Fibroblast of gingiva (primary cell): ENCODE measurements around the gene MASP1.
A peak's percentile ranks its signal among the peaks of the same experiment; 100 is the strongest.
"Not testable (repeated sequence)": the region's sequence is repeated elsewhere in the genome, so short reads cannot be mapped to it uniquely, and the experiment has no call there.

Experiments used
- DNase-seq: peaks from one replicate; pipeline ENCODE4 v3.0.0-alpha.2; 2011; ENCODE audit warnings: low read depth

MASP1 gene

GRCh38 chr3:187227658-187228258, 63.8 kb downstream of the MASP1 start:
- DNase-seq: peak; percentile 65

DNA sequence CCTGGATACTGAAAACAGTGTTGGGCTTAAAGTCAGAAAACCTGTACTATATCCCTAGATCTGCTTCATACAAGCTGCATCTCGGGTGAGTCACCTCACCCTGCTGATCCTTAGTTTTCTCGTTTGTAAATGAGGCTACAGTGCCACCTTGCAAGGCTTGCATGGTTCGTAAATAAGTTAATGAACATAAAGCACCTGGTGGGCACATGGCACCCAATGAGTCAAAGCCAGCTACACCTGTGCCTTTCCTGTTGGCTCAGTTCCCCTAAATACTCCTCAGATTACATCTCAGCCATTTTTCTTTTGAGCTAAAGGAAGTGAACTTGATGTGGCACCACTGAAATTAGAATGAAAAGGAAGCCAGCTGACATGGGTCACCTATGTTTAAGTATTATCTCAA, 67.7 kb downstream of the MASP1 start:
- no peak for DNase-seq

GRCh38 chr3:187222801-187223200, 68.7 kb downstream of the MASP1 start:
- DNase-seq: no peak

- no peak for DNase-seq
Observed at GRCh38 chr3:187215460-187215859, 76.1 kb downstream of the MASP1 start.

DNA sequence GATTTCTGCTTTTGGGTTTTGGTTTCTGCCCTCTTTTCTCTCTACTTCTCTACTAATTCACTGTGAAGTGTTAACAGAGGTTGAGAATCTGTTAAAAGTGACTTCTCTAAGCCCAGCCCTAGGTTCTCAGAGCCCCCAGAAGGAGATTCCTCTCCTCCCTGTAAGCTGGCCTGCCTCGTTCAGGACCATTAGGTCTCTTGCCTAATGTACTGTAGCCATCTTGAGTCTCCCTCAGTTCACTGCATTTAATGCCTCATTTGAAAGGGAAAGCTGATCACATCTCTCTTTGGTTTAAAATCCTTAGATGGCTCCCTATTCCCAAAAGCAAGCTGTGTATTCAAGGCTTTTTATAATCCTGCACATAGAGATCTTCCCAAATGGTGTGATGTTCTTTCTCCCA, 77.9 kb downstream of the MASP1 start:
- DNase-seq: no peak

- no peak for DNase-seq
Observed at GRCh38 chr3:187212705-187213104, 78.8 kb downstream of the MASP1 start.

GRCh38 chr3:187212196-187212545, 79.4 kb downstream of the MASP1 start:
- DNase-seq: no peak

GRCh38 chr3:187211532-187212195, 79.9 kb downstream of the MASP1 start:
- peak; percentile 30 for DNase-seq

- peak; percentile 87 for DNase-seq
Observed at GRCh38 chr3:187210545-187211327, 80.8 kb downstream of the MASP1 start.

DNA sequence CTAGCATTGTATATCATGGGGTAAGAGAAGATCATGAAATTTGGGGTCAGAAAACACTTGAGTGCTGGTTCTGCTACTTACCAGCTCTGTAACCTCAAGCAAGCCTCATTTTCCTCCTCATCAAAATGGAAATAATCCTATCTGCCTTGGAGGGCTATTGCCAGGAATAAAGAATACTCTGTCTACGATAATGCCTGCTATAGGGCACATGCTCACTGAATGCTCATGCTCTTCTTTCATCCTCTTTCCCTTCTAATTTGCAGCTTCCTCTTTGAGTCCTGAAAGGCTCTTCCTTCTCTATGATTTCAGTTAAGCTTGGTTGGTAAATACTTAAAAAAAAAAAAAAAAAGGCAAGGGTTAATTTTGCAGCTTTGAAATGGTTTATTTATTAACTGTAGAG, 81.4 kb downstream of the MASP1 start:
- DNase-seq: no peak

DNA sequence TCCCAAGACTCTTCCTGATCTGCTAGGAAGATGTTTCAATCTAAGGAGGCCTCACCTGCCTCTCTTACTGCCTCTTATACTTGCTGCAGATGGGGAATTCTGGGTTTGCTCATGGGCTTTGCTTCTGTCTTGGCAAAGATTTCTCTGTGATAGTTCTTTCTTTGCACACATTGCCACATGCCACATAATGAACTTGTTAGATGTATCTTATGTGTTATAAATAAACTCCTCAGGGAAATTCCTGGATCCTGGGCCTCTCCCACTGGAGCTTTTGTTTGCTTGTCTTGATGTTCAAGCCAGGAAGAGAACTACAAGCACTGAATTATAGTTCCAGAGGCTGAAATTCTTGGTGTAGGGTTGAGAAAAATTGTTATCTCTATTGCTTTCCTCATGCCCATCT, 82.0 kb downstream of the MASP1 start:
- DNase-seq: peak; percentile 78

DNA sequence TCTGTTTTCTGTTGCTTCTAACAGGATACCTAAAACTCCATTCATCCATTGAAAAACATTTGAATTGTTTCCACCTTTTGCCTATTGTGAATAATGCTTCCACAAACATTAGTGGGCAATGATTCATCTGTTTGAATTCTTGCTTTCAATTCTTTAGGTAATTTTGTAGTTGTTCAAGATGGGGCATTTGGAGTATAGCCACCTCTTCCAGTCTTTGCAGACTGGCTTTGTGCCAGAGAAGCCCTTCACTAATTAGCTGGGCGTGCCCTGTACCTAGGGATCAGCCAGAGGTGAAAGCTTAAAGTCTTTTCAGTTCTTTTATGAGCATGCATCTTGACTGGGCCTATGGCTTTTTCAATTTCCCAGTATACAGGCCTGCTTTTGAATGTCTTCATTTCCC, 83.4 kb downstream of the MASP1 start:
- no peak for DNase-seq

- DNase-seq: peak; percentile 24
Observed at GRCh38 chr3:187207624-187208023, 83.9 kb downstream of the MASP1 start.

DNA sequence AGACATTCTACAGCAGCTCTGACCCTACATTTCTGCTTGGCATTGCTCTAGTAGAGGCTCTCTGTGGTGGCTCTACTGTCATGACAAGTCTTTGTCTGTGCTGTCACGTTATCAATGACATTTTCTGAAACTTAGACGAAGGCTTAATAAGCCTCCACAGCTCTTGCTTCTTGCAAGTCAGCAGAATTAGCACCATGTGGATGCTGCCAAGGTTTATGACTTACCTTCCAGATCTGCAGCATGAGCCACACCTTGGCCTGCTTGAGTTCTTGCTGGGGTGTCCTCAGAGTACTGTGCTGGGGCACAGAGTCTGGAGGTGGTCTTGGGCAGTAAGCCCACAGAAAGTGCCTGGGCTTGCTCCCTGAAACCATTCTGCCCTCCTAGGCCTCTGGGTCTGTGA, 84.5 kb downstream of the MASP1 start:
- DNase-seq: no peak

DNA sequence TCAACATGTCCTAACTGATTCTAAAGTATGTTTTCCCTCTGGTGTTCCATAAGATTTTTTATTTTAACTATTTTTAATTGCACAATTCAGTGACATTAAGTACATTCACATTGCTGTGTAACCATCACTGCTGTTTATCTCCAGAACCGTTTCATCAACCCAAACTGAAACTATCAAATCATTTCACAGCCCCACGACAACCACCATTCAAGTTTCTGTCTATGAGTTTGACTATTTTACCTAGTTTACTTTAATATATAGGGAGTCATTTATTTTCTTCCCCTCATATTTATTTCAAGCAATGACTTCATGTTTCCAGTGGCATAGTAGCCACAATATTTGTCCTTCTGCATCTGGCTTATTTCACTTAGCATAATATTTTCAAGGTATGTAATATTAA, 85.9 kb downstream of the MASP1 start:
- no peak for DNase-seq

- DNase-seq: not testable (repeated sequence)
Observed at GRCh38 chr3:187199463-187200050, 92.0 kb downstream of the MASP1 start.

DNA sequence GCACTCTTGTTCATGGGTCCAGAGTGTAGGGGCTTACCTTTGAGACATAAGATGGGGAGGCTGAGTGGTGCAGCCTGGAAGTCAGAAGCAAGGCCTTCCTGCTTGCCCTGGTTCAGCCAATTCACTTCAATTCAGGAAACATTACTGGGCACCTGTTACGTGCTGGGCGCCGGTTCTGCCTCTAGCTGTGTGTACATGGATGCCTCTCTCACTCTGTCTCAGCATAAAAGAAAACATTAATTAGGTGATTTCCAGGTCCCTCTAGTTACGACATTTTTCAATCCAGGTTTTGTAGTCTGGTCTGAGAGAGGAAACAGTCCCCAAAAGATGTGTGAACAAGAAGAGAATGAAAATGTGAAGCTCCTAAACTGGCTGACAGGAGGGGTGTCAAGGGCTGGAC, 93.0 kb downstream of the MASP1 start:
- no peak for DNase-seq

GRCh38 chr3:187197335-187197649, 94.2 kb downstream of the MASP1 start, which contains the start of gene RTP1:
TSS of gene RTP1 (plus strand) at chr3:187197486. CDS start at chr3:187197516, 30 bp downstream.
- DNase-seq: no peak

- no peak for DNase-seq
Observed at GRCh38 chr3:187196573-187197334, 94.8 kb downstream of the MASP1 start.

- DNase-seq: no peak
Observed at GRCh38 chr3:187193181-187193580, 98.4 kb downstream of the MASP1 start.

DNA sequence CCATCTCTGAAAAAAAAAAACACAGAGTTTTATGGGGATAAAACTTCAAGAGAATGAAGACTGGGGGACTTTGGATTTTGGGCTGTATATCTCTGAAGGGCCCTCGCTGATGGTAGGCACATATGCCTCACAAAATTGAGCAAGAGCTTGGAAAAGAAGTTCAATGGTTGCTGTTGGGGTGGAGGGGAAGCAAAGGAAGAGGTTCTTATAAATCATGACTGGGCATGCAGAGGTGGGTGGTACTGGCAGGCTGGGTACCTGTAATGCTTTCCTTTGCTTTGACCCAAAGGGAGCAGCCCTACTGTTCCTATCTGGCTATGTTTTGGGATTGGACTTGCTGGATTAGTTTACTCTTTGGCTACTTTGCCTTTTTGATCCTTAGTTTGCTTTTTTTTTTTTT, 100.3 kb downstream of the MASP1 start:
- DNase-seq: no peak

GRCh38 chr3:187188931-187189330, 102.6 kb downstream of the MASP1 start:
- DNase-seq: peak; percentile 66
